BE2C (cell line): ENCODE data around the gene NSRP1.

Experiments used
- DNase-seq: peaks from one replicate; pipeline ENCODE4 v3.0.0-alpha.2; 2020
- H3K27me3 ChIP-seq: fragments of 250-450 bp; sonication (Bioruptor Pico); 2 replicates; pipeline ENCODE4 v1.5.1; 2020; ENCODE audit warnings: mild to moderate bottlenecking
- H3K36me3 ChIP-seq: fragments of 250-450 bp; sonication (Bioruptor Pico); 2 replicates; pipeline ENCODE4 v1.5.1; 2020; ENCODE audit warnings: mild to moderate bottlenecking
- H3K4me1 ChIP-seq: fragments of 250-450 bp; sonication (Bioruptor Pico); 2 replicates; pipeline ENCODE4 v1.5.1; 2020
- H3K4me3 ChIP-seq: 2 replicates; pipeline ENCODE4 v1.5.1; 2011; ENCODE audit warnings: low read depth, low read length
- H3K9me3 ChIP-seq: fragments of 250-450 bp; sonication (Bioruptor Pico); 2 replicates; pipeline ENCODE4 v1.5.1; 2020
- TF ChIP-seq, protein P1 (sequence below): IDR thresholded peaks from 2 replicates; pipeline ENCODE4 v1.5.1; 2012; ENCODE audit warnings: mild to moderate bottlenecking, low read depth, low read length

The NSRP1 gene

GRCh38 chr17:30217746-30218245 is 101.2 kb downstream of the NSRP1 start:
- TF ChIP-seq, protein P1, sequence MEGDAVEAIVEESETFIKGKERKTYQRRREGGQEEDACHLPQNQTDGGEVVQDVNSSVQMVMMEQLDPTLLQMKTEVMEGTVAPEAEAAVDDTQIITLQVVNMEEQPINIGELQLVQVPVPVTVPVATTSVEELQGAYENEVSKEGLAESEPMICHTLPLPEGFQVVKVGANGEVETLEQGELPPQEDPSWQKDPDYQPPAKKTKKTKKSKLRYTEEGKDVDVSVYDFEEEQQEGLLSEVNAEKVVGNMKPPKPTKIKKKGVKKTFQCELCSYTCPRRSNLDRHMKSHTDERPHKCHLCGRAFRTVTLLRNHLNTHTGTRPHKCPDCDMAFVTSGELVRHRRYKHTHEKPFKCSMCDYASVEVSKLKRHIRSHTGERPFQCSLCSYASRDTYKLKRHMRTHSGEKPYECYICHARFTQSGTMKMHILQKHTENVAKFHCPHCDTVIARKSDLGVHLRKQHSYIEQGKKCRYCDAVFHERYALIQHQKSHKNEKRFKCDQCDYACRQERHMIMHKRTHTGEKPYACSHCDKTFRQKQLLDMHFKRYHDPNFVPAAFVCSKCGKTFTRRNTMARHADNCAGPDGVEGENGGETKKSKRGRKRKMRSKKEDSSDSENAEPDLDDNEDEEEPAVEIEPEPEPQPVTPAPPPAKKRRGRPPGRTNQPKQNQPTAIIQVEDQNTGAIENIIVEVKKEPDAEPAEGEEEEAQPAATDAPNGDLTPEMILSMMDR: no peak
- no peaks in the 10 kb centered on the region for H3K4me1 ChIP-seq
- DNase-seq: no peak

DNA sequence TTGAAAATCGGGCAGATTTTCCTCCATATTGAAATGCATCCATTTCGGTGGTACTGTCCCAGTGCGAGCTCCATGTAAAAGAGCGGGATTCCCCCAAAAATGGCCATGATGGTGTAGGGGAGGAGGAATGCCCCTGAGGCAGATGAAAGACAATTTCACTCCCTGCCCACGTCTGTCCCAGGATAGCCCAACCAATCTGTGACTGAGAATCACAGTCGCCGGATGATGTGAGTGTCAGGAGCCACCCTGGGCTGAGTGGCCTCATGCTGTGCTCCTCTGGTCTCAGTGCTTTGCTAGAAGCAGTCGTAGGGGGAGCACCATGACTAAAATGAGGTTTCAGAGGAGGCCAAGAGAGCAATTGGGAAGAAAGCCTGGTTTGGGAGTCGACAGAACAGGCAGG is 102.2 kb downstream of the NSRP1 start:
- no peak for DNase-seq
- TF ChIP-seq, protein P1: no peak
- H3K4me1 ChIP-seq: no peaks in the 10 kb centered on the region
- H3K4me3 ChIP-seq: no peak overlapping the region
- H3K9me3 ChIP-seq: no peaks in the 10 kb centered on the region
- H3K36me3 ChIP-seq: no peaks in the 10 kb centered on the region
- no peaks in the 10 kb centered on the region for H3K27me3 ChIP-seq

More at GRCh38 chr17:30217746-30218245, 101.2 kb downstream of the NSRP1 start:
- no peak overlapping the region for H3K4me3 ChIP-seq
- no peaks in the 10 kb centered on the region for H3K36me3 ChIP-seq
- H3K9me3 ChIP-seq: no peaks in the 10 kb centered on the region
- no peaks in the 10 kb centered on the region for H3K27me3 ChIP-seq

- TF ChIP-seq, protein P1: no peak
- Histone ChIP-seq H3K27me3 (no peaks in the 10 kb centered on the region), H3K9me3 (no peaks in the 10 kb centered on the region), H3K4me1 (no peaks in the 10 kb centered on the region), H3K36me3 (no peaks in the 10 kb centered on the region), H3K4me3 (no peak overlapping the region)
- DNase-seq: no peak
Measured at GRCh38 chr17:30219315-30219714, 102.7 kb downstream of the NSRP1 start.

DNA sequence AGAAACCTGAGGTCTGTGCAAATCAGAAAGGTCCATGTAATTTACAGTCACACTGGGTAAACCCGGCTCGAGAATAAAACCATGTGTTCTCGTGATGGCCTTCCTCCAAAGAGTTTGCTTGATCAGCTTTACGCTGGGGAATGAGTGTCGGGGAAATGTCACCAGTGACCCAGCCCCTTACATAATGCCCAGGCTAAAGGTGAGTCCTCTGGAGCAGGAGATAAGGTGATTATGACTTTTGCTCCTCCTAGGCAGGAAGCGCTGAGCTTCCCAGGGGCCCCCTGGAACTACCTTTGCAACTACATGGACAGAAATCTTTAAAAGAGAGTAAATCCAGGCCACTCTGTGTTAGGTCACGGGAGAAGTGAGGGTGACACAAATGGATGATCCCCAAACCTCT is 103.2 kb downstream of the NSRP1 start:
- Histone ChIP-seq H3K27me3 (no peaks in the 10 kb centered on the region), H3K9me3 (no peaks in the 10 kb centered on the region), H3K4me1 (no peaks in the 10 kb centered on the region), H3K4me3 (no peak overlapping the region), H3K36me3 (no peaks in the 10 kb centered on the region)
- no peak for DNase-seq
- TF ChIP-seq, protein P1: no peak

GRCh38 chr17:30220414-30220813 is 103.8 kb downstream of the NSRP1 start:
- TF ChIP-seq, protein P1: no peak
- no peak for DNase-seq
- H3K9me3 ChIP-seq: no peaks in the 10 kb centered on the region
- H3K27me3 ChIP-seq: no peaks in the 10 kb centered on the region
- no peaks in the 10 kb centered on the region for H3K4me1 ChIP-seq
- H3K36me3 ChIP-seq: no peaks in the 10 kb centered on the region
- no peak overlapping the region for H3K4me3 ChIP-seq

GRCh38 chr17:30221346-30221745 is 104.7 kb downstream of the NSRP1 start:
- no peak overlapping the region for H3K4me3 ChIP-seq

More at GRCh38 chr17:30221346-30221745, 104.7 kb downstream of the NSRP1 start:
- Histone ChIP-seq H3K9me3 (no peaks in the 10 kb centered on the region), H3K27me3 (no peaks in the 10 kb centered on the region), H3K4me1 (no peaks in the 10 kb centered on the region), H3K36me3 (no peaks in the 10 kb centered on the region)
- no peak for DNase-seq
- TF ChIP-seq, protein P1: no peak
